HepG2 (cell line): ENCODE data around the gene ASF1B.

ENCODE experiments used
- NFRKB ChIP-seq: fragments of 450-650 bp; IDR thresholded peaks from 2 replicates; pipeline ENCODE4 v1.6.1; 2017
- PCBP2 ChIP-seq: fragments of 200-400 bp; formaldehyde crosslinking; optimal IDR thresholded peaks from 2 replicates; pipeline ENCODE3; 2018; ENCODE audit warnings: low read length, low read depth; ENCODE audit not compliant: poor library complexity, severe bottlenecking

DNA sequence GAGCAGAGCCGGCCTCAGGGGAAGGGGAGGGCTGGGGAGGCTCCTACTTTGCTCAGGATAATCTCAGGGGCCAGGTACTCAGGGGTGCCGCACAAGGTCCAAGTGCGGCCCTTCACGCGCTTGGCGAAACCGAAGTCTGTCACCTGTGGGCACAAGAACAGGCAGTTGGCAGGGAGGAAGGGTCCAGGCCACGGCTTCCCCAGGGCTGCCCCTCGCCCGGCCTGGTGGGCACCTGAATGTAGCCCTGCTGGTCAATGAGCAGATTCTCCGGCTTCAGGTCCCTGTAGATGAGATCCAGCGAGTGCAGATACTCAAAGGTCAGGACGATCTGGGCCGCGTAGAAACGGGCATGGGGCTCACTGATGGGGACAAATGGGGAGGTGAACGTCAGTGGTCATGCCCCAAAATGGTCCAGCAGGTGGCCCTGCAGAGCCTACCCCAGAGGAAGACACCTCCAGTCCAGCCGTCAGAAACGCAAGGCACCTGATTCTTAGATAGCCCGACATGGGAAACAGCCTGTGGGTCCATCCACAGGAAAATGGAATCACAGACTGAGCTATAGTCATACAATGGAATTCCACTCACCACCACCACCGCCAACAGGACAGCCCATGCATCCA is 38.7 kb downstream of the ASF1B start:
- TF ChIP-seq NFRKB (no peak), PCBP2 (no peak)
